HG03469 (cell line): ENCODE data around the gene ITCH.
"Not testable (repeated sequence)": the region's sequence is repeated elsewhere in the genome, so short reads cannot be mapped to it uniquely, and the experiment has no call there.

Experiments
- ATAC-seq: cut with Tn5 transposase; IDR thresholded peaks from one replicate; pipeline ENCODE4 v1.9.1; 2021; ENCODE audit warnings: mild to moderate bottlenecking, moderate library complexity, moderate number of reproducible peaks; ENCODE audit not compliant: unreplicated experiment

ITCH gene

DNA sequence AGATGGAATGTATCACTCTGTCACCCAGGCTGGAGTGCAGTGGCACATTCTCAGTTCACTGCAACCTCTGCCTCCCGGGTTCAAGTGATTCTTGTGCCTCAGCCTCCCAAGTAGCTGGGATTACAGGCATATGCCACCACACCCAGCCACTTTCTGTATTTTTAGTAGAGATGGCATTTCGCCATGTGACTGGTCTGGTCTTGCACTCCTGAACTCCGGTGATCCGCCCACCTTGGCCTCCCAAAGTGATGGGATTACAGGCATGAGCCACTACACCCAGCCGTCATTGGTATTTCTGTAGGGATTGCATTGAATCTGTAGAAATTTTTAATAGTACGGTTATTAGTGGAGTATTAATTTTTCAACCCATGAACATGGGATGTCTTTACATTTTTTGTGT, 134.5 kb downstream of the ITCH start:
- ATAC-seq = not testable (repeated sequence)

DNA sequence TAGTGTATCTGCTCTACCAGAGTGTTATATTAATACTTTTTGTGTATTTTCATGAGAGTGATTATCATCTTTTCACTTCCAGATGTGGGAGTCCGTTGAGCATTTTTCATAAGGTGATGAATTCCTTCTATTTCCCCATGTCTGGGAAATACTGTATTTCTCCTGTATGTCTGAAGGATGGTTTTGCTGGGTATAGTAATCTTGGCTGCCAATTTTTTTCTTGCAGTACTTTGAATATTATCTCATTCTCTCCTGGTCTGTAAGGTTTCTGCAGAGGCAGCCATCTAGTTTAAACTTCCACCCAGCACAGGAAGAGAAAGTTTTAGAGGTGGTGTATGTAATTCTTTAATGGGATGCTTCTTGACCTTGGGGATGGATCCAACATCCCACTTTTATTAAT, 137.8 kb downstream of the ITCH start:
- no peak for ATAC-seq

DNA sequence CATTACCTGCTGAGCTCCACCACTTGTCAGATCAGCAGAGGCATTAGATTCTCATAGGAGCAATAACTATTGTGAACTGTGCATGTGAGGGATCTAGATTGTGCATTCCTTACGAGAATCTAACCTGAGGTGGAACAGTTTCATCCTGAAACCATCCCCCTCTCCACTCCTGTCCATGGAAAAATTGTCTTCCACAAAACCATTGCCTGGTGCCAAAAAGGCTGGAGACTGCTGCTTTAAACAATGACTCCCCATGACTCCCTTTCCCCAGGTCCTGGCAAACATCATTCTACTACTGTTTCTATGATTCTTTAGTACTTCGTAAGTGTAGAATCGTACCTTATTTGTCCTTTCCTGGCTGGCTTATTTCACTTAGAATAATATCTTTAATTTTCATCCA, 143.4 kb downstream of the ITCH start:
- no peak for ATAC-seq

DNA sequence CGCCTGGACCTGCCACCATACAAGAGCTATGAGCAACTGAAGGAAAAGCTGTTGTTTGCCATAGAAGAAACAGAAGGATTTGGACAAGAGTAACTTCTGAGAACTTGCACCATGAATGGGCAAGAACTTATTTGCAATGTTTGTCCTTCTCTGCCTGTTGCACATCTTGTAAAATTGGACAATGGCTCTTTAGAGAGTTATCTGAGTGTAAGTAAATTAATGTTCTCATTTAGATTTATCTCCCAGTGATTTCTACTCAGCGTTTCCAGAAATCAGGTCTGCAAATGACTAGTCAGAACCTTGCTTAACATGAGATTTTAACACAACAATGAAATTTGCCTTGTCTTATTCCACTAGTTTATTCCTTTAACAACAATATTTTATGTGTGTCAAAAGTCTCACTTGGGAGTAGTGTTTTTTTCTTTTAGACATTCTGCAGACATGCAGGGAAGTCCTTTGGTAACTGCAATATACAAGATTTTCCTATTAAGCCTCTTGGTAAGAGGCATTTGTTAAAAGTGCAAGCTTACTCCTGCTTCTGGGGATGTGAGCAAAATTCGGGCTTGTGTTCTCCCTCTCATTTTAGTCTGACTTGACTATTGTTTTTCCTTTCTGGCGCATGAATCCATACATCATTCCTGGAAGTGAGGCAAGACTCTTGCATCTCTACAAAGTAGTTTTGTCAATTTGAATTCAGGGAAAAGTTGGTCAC, 144.8 kb downstream of the ITCH start:
- ATAC-seq = no peak

DNA sequence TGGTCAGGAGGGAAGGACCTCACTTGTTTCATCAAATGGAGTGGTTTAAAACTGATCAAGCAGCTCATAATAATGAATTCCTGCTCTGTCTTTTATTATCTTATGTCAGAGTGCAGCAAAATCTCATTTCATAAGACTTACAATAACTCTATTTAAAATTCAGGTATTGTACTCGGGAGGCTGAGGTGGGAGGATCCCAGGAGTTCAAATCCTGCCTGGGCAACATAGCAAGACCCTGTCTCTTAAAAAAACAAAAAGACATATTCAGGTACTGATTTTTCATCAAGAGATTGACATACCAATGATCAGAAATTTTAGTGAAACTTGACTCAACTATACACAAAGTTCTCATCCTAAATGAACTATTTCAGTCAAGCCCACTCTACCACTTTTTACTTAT, 147.5 kb downstream of the ITCH start:
- ATAC-seq = no peak

DNA sequence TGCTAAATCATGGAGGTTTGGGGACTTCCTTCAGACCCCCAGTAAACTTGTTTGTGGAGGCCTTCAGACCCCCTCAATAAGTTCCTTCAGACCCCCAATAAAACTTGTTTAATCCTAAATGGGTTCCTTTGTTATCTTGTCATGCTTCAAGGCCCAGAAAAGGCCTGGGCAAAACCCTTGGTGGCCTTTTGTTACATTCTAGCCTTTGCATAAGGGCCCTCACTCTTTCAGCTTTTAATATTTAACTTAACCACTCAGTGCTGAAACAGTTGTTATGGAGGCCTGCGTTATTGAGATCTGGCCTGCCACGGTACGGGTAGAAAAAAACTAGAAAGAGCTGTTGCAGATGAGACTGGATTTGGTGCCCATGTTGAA, 148.8 kb downstream of the ITCH start:
- no peak for ATAC-seq

DNA sequence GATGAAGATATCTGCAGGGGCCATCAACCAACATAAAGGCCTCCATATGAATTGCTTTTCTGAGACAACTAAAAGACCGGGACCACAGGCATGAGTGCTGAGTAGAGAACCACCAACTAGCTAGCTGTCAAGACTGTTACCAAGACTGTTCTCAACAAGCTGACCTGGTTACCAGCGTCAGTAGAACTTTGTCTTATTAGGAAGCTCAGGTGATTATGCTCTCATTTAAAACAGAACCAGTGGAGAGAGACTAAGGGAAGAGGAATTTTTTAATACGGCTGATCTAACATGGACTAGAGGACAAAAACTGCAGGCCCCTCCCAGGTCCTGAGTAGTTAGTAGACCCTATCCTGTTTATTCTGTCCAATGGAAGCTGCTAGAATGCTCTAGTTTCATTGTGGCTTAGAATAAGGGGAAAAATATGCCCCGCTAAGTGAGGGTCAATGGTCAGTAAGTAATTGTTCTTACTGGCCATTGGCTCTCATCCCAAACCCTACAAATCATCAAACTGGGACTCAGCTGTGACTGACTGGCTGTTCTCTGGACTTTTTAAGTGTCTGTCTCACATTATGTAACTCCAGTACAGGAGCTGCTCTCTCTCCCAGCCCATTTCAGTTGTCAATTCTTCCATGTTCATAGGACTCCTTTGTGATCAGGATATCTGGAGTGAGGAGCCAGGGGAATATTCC, 149.3 kb downstream of the ITCH start:
- ATAC-seq = no peak

DNA sequence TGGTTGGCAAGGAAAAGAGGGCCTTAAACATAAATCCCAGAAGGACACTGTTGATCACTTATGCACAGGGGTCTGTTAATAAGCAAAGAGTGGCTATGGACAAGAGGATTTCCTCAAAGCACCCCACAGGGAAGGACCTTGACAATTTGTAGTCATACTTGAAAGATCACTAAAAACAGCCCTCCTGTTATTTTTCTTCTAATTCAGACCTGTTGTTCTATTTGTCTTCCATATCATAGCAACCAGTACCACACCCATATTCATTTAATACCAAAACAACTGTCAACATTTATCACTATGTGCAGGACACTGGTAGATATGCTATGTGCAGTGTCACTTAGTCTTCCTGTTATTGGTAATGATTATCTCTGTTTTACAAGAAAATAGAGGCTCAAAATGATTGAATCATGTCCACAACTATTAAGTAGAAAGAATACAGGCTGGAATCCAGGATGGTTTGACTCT, 149.9 kb downstream of the ITCH start:
- ATAC-seq = no peak

DNA sequence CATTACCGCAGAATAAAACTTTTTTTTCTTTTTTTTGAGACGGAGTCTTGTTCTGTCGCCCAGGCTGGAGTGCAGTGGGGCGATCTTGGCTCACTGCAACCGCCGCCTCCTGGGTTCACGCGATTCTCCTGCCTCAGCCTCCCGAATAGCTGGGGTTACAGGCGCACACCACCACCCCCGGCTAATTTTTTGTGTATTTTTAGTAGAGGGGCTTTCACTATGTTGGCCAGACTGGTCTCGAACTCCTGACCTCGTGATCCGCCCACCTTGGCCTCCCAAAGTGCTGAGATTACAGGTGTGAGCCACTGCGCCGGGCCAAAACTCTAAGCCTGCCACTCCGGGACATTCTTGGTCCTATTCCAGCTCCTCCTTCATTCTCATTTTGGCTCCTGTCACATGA, 151.0 kb downstream of the ITCH start:
- ATAC-seq = not testable (repeated sequence)

DNA sequence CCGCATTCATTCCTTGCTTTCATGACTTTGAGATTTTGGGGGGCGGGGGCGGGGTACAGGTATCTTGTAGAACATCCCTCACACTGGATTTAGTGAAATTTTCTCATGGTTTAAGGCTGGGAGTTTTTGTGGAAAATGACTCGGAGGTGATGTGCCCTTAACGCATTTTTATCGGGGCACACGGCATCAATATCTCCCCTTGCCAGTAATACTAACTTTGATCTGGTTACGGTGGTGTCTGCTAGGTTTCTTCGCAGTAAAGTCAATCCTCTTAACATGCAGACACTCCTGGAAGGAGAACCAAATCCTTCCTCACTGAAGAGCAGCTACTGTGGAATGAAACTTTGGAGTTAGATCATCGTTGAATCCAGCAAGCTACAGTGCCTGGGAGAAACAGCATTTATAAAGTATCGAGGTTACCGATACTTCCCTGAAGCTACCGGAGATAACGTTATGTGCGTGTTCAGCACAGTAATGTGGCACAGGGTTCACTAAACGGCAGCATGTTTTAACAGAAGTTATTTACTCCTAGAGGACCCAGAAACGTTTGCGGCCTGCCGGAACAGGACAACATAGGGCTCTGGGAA, 151.9 kb downstream of the ITCH start:
- no peak for ATAC-seq

DNA sequence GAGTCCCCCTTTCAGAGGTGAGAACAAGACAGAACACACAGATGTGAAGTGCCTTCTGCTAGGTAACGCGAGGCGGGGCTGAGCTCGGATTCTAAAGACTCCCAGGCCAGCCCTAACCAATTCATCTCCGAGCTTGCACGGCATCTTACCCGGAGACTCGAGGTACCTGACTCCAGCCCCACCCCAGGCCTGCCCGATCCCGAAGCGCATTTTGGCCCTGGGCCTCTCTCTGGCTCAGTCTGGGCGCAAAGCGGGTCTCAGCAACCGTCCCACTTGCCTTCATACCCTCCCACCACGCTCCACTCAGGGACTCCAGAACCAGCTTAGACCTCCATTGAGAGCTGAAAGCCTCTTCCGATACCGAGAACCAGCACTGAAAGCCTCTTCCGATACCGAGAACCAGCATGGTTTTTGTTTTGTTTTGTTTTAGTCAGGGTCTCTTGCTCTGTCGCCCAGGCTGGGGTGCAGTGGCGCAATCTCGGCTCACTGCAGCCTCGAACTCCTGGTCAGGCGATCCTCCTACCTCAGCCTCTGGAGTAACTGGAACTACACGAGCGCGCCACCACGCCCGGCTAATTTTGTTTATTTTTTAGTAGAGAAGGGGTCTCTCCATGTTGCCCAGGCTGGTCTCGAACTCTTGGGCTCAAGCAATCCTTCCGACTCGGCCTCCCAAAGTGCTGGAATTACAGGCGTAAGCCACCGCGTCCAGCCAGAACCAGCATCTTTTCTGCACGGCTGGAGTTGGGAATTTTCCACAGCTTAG, 152.6 kb downstream of the ITCH start:
- no peak for ATAC-seq

DNA sequence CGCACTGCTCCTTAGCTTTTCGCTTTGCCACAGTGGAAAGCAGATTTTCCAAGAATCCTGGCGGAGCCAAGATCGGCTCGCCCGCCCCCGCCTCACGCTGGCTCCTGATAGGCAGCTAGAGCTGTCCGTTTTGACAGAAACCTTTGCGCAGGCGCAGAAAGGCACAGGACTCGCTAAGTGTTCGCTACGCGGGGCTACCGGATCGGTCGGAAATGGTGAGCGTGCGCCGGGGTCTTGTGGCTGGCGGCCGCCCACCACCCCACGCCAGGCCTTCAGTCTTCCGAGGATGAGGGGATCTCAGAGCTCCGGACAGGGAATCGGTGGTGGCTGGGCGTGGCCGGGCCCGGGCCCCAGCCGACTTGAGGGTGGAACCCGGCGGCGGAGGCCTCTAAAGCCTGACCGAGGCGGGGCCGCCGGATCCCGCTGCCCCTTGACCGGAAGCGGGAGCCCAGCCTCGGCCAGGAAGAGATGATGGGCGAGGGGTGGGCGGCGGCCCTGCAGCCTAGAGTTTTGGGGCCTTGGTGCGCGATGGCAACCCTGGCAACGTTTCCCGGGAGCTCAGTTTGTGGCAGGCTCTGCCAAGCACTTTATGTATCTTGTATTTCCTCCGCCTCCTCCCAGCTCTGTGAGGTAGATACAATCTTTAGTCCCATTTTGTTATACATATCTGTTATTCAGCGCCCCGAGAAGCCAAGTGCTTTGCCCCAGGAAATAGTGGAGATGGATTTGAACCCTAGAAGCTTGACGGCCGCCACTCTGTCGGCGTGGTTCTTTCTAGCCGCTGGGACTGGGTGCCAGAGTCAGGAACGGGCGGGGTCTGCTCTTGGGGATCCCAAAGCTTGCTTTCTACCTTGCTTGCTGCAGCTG, 153.4 kb downstream of the ITCH start, which contains the start of gene DYNLRB1:
DYNLRB1 (plus strand) TSS at position 176 of the 867 bp plus-strand sequence; CDS start at position 213, 37 bp downstream.
- ATAC-seq = no peak

DNA sequence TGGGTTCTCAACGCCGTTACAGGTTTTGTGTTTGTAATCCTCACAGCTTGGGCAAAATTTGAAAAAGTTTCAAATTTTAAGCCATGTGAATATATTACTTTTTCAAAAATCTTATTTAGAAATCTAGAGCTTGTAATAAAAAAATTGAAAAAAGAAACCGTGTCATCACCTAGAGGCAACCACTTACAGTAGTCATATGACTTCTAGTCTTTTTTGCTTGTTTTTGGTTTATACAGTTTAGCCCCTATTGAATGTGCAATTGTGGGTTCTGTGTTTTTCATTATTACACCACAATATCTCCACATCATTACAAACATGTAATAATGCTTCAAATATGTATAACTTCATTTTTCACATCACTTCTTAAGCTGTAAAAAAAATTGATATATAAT, 154.0 kb downstream of the ITCH start:
- ATAC-seq = no peak

DNA sequence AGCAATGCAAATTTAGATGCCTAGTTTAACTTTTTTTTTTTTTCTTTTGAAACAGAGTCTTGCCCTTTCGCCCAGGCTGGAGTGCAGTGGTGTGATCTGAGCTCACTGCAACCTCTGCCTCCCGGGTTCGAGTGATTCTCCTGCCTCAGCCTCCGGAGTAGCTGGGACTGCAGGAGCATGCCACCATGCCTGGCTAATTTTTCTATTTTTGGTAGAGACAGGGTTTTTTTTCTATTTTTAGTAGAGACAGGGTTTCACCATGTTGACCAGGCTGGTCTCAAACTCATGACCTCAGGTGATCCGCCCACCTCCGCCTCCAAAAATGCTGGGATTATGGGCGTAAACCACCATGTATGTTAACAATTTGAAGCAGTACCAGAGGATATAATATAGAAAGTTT, 155.8 kb downstream of the ITCH start:
- ATAC-seq = not testable (repeated sequence)

DNA sequence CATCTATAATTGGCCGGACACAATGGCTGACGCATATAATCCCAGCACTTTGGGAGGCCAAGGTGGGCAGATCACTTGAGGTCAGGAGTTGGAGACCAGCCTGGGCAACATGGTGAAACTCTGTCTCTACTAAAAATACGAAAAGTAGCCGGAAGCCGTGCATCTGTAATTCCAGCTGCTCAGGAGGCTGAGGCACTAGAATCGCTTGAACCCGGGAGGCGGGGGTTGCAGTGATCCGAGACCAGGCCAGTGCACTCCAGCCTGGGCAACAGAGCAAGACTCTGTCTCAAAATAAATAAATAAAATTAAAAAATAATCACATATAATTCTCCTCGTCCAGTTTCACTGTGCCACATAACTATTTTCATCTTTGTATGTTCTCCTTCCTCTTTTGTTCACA, 156.8 kb downstream of the ITCH start:
- ATAC-seq = not testable (repeated sequence)

DNA sequence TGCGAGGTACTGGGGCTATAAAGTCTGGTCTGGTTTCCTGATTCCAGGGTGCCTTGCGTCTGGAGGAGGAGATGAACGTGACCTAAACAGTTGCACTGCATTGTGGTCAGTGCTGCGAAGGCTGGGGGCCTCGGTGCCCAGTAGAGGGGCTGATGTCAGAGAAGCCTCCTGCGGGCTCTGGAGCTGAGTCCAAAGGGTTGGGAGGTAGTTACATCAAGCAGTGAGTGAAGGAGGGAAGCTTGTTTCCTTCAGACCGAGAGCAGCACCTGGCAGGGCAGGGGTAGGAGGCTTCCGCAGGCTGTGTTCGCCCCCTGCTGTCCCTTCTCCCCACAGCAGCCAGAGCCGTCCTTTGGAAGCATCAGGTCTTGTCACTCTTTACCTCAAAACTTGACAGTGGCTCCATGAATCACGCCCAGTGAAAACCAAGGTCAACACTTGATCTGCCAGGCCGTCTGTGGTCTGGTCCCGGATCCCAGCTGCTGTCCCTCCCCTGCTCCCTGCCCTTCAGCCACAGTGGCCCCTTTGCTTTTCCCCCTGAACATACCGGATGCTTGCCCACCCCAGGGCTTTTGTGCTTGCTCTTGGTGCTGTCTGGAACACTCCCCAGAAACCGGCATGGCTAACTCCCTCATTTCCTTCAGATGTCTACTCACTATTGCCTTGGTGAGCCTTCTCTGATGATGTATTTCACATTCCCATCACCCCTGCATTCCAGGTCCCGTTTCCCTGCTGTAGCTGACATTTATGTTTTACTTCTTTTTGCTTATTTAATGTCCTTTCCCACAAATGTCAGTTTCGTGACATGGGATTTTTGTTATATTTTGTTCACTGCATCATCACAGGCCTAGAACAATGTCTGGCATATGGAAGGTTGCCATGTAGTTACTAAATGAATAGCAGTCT, 160.1 kb downstream of the ITCH start:
- ATAC-seq = no peak

DNA sequence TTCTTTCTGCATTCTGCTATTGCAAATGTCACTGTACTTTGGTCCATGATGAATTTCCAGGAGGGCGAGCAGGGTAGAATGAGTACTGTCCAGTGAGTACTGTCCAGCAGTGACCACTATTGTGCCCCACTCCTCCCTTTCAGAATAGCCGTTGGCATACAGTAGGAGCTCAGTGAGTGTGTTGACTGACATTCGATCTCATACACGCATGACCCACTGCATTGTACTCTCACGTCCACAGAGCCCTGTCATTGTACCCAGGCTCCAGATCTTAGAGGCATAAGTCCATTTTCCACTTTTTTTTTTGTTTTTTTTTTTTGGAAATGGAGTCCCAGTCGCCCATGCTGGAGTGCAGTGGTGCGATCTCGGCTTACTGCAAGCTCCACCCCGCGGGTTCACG, 161.4 kb downstream of the ITCH start:
- ATAC-seq = no peak

DNA sequence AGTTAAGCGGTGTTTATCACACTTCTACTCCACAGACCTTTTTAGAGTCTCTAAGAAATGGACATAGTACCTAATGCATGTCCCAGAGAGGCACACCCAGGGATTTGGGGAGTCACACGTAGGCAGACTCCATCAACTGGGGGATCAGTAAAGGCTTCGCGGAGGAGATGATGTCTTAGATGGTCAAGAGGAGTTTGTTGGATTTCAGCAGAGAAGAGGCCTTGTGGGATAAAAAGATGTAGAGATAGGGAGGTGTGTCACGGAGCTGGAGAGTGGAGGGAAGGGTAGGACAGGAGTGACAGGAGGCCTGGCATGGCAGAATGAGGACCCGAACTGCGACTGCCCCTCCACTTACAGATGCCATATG, 162.3 kb downstream of the ITCH start:
- no peak for ATAC-seq

DNA sequence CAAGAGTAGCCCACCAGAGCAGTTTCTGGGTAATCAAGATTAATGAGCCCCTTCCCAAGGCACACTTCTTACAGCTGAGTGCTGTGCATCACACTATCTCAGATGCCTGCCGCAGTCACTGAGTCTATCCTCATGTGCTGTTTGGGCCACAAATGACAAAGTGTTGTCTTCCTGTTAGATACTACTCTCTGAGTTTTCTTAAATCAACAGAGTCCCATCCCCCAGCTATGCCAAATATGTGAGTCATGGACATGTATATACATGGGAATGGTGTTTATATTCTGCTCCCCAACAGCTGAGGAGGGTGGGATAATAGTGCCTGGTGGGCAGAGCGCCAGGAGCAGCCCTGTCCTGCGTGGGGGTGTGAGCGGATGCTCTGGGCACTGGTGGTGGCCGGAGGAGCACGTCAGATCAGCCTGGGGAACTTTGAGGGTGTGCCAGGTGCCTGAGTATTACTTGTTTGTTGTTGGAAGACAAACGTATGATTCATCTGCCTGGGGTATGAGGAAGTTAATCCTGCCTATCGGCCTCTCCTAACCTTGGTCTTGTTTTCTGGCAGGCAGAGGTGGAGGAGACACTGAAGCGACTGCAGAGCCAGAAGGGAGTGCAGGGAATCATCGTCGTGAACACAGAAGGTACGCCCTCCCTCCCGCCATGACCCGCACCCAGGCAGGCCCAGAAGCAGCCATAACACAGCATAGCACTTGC, 162.8 kb downstream of the ITCH start:
- ATAC-seq = no peak
